Smooth muscle cell (in vitro differentiated cells): ENCODE measurements around the gene ANKRD11. TPM values are rescaled to one million over a fixed set of nuclear protein-coding genes. Genes with fewer than 3 reads are reported as not detected.

Experiments used
- DNase-seq: peaks from one replicate; lab custom pipeline; 2025; ENCODE audit not compliant: unreplicated experiment; lab: John Stamatoyannopoulos, UW
- H2AFZ ChIP-seq: fragments of 200-600 bp; sonication (generic); 2 replicates; pipeline ENCODE4 v1.6.0; 2016; ENCODE audit warnings: antibody characterized with exemption, low read depth, mild to moderate bottlenecking
- H3F3A ChIP-seq: fragments of 200-600 bp; sonication (generic); 2 replicates; pipeline ENCODE4 v1.6.0; 2017; ENCODE audit warnings: antibody characterized with exemption, low read depth
- H3K27ac ChIP-seq: fragments of 200-600 bp; sonication (generic); 2 replicates; pipeline ENCODE4 v1.5.1; 2016; ENCODE audit warnings: low read depth, mild to moderate bottlenecking
- H3K27me3 ChIP-seq: fragments of 200-600 bp; sonication (generic); 2 replicates; pipeline ENCODE4 v1.6.1; 2016; ENCODE audit warnings: low read depth, mild to moderate bottlenecking
- H3K36me3 ChIP-seq: fragments of 200-600 bp; sonication (generic); 2 replicates; pipeline ENCODE4 v1.5.1; 2016; ENCODE audit warnings: low read depth
- H3K4me1 ChIP-seq: fragments of 200-600 bp; sonication (generic); 2 replicates; pipeline ENCODE4 v1.5.1; 2016; ENCODE audit warnings: low read depth
- H3K4me2 ChIP-seq: fragments of 200-600 bp; sonication (generic); 2 replicates; pipeline ENCODE4 v1.6.0; 2016; ENCODE audit warnings: mild to moderate bottlenecking
- H3K4me3 ChIP-seq: fragments of 200-600 bp; sonication (generic); 2 replicates; pipeline ENCODE4 v1.5.1; 2016; ENCODE audit warnings: mild to moderate bottlenecking
- H3K79me2 ChIP-seq: fragments of 200-600 bp; sonication (generic); 2 replicates; pipeline ENCODE4 v1.6.0; 2016; ENCODE audit warnings: low read depth, mild to moderate bottlenecking
- H3K9ac ChIP-seq: fragments of 200-600 bp; sonication (generic); 2 replicates; pipeline ENCODE4 v1.6.0; 2016; ENCODE audit warnings: low read depth
- H3K9me3 ChIP-seq: fragments of 200-600 bp; sonication (generic); replicated peaks from 2 replicates; pipeline ENCODE4 v1.5.1; 2016; ENCODE audit warnings: low read depth
- H4K20me1 ChIP-seq: fragments of 200-600 bp; sonication (generic); 2 replicates; pipeline ENCODE4 v1.6.0; 2016; ENCODE audit warnings: low read depth
- WGBS: methylation state at CpG from one replicate; pipeline ENCODE4 v1.1.7; 2016; ENCODE audit warnings: low lambda C conversion rate; 5-methylcytosine and 5-hydroxymethylcytosine counted together
- polyA plus RNA-seq: library from polyadenylated mRNA; unstranded; fragments of >200 nt; fragmentation: Nextera tagmentation; extraction: Ambion mirVana; gene quantifications from 2 replicates; pipeline ENCODE4 v1.2.1, GENCODE V29; 2016
- total RNA-seq: library from RNA; depleted of rRNA; stranded (reverse); fragments of >200 nt; gene quantifications from 2 replicates; pipeline ENCODE4 v1.2.3, GENCODE V29; 2014
- TF ChIP-seq, protein P1 (sequence below): fragments of 200-600 bp; sonication (generic); IDR thresholded peaks from 2 replicates; pipeline ENCODE4 v1.5.1; 2017; ENCODE audit warnings: borderline replicate concordance, mild to moderate bottlenecking, antibody characterized with exemption; ENCODE audit not compliant: insufficient read depth, poor library complexity, severe bottlenecking

The ANKRD11 gene
- total and polyA plus RNA-seq, 2 experiments from 2014 or later, result 31.5 to 105 TPM

DNA sequence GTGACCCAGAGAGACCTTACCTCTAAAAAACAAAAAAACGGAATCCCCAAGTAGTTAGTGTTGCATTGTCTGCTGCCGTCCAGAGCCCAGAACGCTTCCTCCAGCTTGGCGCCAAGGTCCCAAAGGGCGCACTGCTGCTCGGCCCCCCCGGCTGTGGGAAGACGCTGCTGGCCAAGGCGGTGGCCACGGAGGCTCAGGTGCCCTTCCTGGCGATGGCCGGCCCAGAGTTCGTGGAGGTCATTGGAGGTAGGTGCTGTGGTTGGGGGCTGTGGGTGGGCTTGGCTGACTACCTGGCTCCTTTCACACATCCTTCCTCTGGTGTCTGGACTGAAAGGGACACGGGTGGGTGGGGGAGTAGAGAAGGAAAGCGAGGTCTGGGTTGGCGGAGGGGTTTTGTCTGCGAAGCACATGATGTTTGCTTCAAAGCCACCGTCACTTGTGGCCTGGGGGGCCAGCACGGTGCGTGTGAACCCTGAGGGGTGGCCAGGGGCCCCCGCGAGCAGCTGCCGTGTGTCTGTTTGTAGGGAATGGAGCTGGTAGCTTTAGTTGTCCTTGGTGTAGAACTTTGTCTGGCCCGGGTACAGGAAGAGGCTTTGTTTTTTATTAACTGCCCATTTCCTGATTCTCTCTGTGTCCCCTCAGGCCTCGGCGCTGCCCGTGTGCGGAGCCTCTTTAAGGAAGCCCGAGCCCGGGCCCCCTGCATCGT, 41.6 kb upstream of the ANKRD11 start:
- WGBS, result 98% methylated on average over 31 of the region's 31 CpGs
- no peak for DNase-seq
- H3K79me2 ChIP-seq, result no peaks in the 10 kb centered on the region
- no peak overlapping the region for H3K4me2 ChIP-seq
- TF ChIP-seq, protein P1, sequence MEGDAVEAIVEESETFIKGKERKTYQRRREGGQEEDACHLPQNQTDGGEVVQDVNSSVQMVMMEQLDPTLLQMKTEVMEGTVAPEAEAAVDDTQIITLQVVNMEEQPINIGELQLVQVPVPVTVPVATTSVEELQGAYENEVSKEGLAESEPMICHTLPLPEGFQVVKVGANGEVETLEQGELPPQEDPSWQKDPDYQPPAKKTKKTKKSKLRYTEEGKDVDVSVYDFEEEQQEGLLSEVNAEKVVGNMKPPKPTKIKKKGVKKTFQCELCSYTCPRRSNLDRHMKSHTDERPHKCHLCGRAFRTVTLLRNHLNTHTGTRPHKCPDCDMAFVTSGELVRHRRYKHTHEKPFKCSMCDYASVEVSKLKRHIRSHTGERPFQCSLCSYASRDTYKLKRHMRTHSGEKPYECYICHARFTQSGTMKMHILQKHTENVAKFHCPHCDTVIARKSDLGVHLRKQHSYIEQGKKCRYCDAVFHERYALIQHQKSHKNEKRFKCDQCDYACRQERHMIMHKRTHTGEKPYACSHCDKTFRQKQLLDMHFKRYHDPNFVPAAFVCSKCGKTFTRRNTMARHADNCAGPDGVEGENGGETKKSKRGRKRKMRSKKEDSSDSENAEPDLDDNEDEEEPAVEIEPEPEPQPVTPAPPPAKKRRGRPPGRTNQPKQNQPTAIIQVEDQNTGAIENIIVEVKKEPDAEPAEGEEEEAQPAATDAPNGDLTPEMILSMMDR, result no peak
- no peaks in the 10 kb centered on the region for H3K27me3 ChIP-seq
- no peaks in the 10 kb centered on the region for H3F3A ChIP-seq
- H3K27ac ChIP-seq, result no peak overlapping the region
- H3K4me1 ChIP-seq, result no peaks in the 10 kb centered on the region
- no peaks in the 10 kb centered on the region for H3K9me3 ChIP-seq
- H3K9ac ChIP-seq, result no peak overlapping the region
- peaks cover 22% of the 10 kb centered on the region for H4K20me1 ChIP-seq
- no peak overlapping the region for H2AFZ ChIP-seq
- no peak overlapping the region for H3K4me3 ChIP-seq
- peaks cover 6% of the 10 kb centered on the region for H3K36me3 ChIP-seq

DNA sequence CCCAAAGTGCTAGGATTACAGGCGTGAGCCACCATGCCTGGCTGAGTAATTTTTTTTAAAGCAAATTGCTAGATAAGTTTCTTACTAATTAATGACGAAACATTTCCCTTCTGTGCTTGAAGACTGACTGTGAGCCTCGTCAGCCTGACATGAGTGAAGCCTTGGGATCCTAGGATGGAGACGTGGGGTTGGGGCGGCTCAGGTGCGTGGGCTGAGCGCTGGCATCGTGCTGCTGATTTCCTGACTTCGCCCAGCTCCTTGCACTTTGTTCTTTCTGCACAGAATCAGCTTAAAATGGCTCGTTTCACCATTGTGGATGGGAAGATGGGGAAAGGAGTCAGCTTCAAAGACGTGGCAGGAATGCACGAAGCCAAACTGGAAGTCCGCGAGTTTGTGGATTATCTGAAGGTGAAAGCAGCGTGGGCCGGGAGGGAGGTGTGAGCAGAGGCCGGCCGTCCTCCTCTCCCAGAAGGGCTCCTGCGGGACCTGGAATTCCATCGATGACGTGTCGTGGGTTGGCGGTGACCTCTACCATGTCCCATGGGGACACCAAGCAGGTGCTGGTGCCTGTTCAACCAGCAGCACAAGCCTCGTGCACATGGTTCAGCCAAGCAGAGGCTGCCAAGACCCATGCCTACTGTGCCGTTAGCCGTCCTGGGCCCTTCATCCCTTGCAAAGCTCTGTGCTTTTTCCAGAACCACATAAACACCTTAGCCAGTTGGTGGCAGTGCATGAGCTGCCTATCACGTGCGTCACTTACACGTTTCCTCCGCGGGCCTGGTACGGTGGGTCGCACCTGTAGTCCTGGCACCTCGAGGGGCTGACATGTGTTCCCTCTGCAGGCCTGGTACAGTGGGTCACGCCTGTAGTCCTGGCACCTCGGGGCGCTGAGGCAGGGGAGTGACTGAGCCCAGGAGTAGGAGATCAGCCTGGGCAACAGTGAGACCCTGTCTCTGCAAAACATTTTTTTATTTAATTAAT, 40.3 kb upstream of the ANKRD11 start:
- TF ChIP-seq, protein P1, result no peak
- Histone ChIP-seq H3K27me3 (no peaks in the 10 kb centered on the region), H3K4me1 (no peaks in the 10 kb centered on the region), H3K9ac (no peak overlapping the region), H3K27ac (no peak overlapping the region), H2AFZ (no peak overlapping the region), H3K9me3 (no peaks in the 10 kb centered on the region), H3K79me2 (no peaks in the 10 kb centered on the region), H3K4me3 (no peak overlapping the region), H3K4me2 (no peak overlapping the region), H3K36me3 (peaks cover 6% of the 10 kb centered on the region), H4K20me1 (peaks cover 16% of the 10 kb centered on the region), H3F3A (no peaks in the 10 kb centered on the region)
- no peak for DNase-seq
- 95% methylated on average over 37 of the region's 37 CpGs for WGBS

DNA sequence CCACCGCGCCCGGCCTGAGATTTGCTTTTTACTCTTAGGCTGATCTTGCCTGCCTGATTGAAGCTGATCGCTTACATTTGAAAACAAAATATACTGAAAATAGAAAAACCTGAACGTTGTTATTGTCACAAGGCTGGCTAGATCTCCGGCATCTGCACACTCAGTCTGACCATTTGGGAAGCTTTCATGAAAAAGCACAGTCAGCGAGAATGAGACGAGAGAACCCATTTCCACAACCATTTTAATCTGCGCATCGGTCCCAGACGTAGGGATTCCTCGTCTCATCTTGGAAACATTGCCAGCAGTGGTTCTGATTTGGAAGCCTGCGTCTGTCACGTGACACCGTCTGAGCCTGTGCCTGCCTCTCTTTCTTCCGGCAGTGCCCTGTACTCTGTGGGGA, 38.7 kb upstream of the ANKRD11 start:
- H3K9me3 ChIP-seq, result no peaks in the 10 kb centered on the region
- no peaks in the 10 kb centered on the region for H3K79me2 ChIP-seq
- no peak overlapping the region for H3K4me2 ChIP-seq
- no peaks in the 10 kb centered on the region for H3K4me1 ChIP-seq
- peaks cover 6% of the 10 kb centered on the region for H3K36me3 ChIP-seq
- H3K27me3 ChIP-seq, result no peaks in the 10 kb centered on the region
- no peak overlapping the region for H2AFZ ChIP-seq
- no peak overlapping the region for H3K27ac ChIP-seq
- H3K9ac ChIP-seq, result no peak overlapping the region
- H3F3A ChIP-seq, result no peaks in the 10 kb centered on the region
- no peak for DNase-seq
- 88% methylated on average over 16 of the region's 16 CpGs for WGBS
- peaks cover 8% of the 10 kb centered on the region for H4K20me1 ChIP-seq
- H3K4me3 ChIP-seq, result no peak overlapping the region
- TF ChIP-seq, protein P1, result no peak
